GM19193 (cell line): Measurements from ENCODE around the gene PRPF38B.

Experiments
- POLR2A ChIP-seq: IDR thresholded peaks from 4 replicates; pipeline ENCODE4 v1.6.1; 2011; ENCODE audit not compliant: insufficient read depth, insufficient read length; ENCODE audit errors: extremely low read depth

The PRPF38B gene

GRCh38 chr1:108701176-108701849 lies 9.2 kb downstream of the PRPF38B start:
- no peak for TF ChIP-seq POLR2A

- no peak for TF ChIP-seq POLR2A
These were observed 11.8 kb downstream of the PRPF38B start for GRCh38 chr1:108703939-108704338.

- TF ChIP-seq POLR2A: no peak
These were observed 12.4 kb downstream of the PRPF38B start for GRCh38 chr1:108704496-108704895.

- no peak for TF ChIP-seq POLR2A
These were observed 14.5 kb downstream of the PRPF38B start for GRCh38 chr1:108706643-108707042.

GRCh38 chr1:108708691-108709660 lies 16.9 kb downstream of the PRPF38B start:
- no peak for TF ChIP-seq POLR2A

- no peak for TF ChIP-seq POLR2A
These were observed 20.6 kb downstream of the PRPF38B start, which contains the start of gene FNDC7 for GRCh38 chr1:108712606-108713150. FNDC7 (plus strand) TSS chr1:108712908; CDS start chr1:108712934, 26 bp downstream.

- TF ChIP-seq POLR2A: no peak
These were observed 23.8 kb downstream of the PRPF38B start for GRCh38 chr1:108715932-108716331.

- no peak for TF ChIP-seq POLR2A
These were observed 24.5 kb downstream of the PRPF38B start for GRCh38 chr1:108716437-108717230.

- TF ChIP-seq POLR2A: no peak
These were observed 25.7 kb downstream of the PRPF38B start for GRCh38 chr1:108717774-108718316.

GRCh38 chr1:108718927-108719655 lies 27.0 kb downstream of the PRPF38B start:
- no peak for TF ChIP-seq POLR2A

- TF ChIP-seq POLR2A: no peak
These were observed 27.7 kb downstream of the PRPF38B start for GRCh38 chr1:108719656-108720435.

- TF ChIP-seq POLR2A: no peak
These were observed 30.2 kb downstream of the PRPF38B start for GRCh38 chr1:108722292-108722691.

- no peak for TF ChIP-seq POLR2A
These were observed 33.8 kb downstream of the PRPF38B start for GRCh38 chr1:108725906-108726305.

- no peak for TF ChIP-seq POLR2A
These were observed 36.3 kb downstream of the PRPF38B start for GRCh38 chr1:108728327-108728923.
